Measurements from ENCODE around the gene TTYH2.
"Not testable (repeated sequence)": the region's sequence is repeated elsewhere in the genome, so short reads cannot be mapped to it uniquely, and the experiment has no call there.

The TTYH2 gene

DNA sequence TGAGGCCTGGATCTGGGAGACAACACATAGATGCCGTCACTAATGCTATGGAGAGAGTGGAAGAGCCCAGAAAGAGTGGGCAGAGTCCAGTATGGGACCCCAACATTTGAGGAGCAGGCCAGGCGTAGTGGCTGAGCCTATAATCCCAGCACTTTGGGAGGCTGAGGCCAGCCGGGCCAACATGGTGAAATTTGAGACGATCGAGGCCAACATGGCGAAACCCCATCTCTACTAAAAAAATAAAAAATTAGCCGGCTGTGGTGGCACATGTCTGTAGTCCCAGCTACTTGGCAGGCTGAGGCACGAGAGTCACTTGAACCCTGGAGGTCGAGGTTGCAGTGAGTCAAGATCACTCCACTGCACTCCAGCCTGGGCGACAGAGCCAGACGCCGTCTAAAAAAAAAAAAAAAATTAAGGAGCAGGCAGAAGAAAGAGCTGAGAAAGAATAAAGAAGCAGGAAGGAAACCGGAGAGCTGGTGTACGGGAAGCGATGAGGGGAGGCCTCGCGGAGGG is 54.7 kb downstream of the TTYH2 start:
- no peak for DNase-seq

DNA sequence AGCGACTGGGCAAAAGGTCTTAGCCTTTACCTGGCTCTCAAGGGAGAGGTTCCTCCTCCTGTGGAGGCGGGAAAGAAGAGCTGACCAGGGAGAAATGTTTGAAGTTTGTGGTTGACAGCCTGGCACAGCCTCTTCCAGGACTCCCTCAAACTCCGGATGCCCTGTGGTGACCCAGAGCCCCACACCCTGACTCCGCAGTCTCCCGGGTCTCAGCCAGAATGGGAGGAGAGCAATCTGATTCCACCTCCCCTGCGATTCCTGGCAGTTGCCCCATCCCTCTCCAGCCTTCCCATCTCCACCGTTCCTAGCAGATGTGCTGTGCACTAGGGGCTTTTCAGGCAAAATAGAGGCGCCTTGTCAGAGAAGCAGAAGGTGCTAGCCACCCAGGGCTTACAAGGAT is 55.2 kb downstream of the TTYH2 start:
- no peak for DNase-seq

DNA sequence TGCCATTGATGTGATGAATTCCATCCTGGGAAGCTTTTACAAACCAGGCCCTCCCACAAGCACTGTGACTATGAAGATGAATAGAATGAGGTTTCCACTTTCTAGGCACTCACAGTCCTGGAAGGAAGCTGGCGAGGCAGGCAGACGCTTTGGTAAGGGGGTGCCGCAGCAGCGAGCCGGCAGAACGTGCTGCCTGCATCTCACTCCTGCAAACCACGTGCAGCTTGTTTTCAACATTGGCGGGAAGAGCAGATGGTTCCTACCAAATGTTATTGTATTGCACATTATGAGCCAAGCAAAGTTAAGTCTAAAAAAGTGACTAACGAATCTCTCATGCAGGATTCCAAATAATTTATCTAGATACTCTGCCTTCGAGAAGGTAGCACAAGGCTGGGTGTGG is 57.0 kb downstream of the TTYH2 start:
- no peak for DNase-seq

- DNase-seq: no peak
These were observed 57.9 kb downstream of the TTYH2 start for GRCh38 chr17:74271281-74271680.

DNA sequence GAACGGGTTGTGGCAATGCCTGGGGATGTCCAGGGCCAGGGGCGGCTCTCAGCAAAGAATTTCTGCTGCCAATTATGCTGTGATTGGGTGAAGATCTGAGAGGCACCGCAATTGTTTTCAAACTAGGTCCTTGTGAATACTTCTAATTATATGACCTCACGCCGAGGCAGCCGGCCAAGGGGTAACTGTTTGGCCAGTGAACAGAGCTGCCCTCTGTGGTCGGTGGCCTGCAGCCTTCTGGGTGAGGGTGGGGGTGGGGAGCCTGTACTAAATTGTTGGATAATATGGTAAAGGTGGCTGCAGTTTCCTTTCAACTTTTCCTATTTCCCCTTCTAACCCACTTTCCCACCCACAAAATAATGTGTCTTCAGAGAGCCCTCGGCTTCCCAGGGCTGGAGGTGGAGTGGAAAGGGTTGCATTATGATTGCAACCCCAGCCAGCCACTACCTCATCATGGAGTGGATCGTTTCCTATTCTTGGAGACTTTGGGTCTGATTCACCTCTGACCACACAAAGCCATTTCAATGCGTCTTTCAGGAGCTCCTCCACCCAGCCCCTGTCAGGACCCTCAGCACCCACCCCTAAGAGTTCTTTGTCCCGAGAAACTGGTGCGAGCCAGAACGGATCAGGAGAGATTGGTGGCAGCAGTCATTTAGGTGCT is 58.7 kb downstream of the TTYH2 start:
- no peak for DNase-seq

GRCh38 chr17:74272731-74273201 is 59.4 kb downstream of the TTYH2 start:
- DNase-seq: no peak

GRCh38 chr17:74274060-74274708 is 60.8 kb downstream of the TTYH2 start, which contains the start of gene DNAI2:
Gene DNAI2, plus strand, starts transcription at chr17:74274234. Its CDS starts 7,584 bp downstream, at chr17:74281818.
- DNase-seq: no peak

DNA sequence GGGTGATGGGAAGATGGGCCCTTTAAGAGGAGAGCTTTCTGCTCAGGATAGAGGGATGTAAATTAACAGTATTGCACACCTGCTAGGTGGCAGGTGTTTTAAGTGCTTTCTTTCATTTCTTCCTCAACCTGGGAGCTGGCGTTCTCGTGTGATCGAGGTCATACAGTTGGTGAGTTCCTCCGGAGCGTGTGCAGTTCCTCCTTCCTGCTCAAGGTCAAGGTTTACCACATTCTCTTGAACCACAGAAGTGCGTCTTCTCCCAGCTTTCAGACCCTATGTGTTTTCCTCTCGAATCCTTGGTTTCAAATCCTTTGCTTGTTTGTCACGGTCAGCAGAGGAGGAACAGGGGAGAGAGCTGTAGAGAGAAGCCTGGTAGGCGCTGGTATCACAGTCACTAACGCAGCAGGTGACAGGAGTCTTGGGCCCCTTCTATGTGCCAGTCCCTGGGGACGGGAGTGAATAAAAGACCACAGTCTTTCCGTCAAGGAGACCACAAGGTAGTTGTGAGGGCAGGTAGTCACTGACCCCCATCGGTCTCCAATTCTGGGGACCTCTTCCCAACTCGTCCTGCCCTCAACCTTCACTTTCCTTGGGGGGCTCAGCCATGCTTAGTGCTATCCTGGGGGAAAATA is 61.5 kb downstream of the TTYH2 start:
- no peak for DNase-seq

DNA sequence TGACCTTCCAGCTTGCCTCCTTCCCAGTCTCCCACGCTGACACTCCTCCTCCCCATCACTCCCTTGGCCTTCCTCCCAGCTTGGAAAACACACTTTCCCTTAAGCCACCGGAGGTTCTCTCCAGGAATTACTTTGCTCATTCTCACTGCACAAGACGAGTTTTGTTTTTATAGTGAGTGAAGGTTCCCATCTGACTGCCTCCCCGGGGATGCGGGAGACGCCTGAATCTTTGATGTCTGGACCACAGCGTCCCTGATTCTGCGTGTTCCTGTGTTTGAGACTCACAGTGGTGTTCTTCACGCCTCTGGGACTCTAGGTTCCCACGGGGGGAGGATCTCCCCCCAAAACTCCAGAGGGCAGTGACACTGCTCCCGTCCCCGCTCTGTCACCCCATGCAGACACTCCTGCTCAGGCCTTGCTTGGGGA is 62.7 kb downstream of the TTYH2 start:
- DNase-seq: no peak

DNA sequence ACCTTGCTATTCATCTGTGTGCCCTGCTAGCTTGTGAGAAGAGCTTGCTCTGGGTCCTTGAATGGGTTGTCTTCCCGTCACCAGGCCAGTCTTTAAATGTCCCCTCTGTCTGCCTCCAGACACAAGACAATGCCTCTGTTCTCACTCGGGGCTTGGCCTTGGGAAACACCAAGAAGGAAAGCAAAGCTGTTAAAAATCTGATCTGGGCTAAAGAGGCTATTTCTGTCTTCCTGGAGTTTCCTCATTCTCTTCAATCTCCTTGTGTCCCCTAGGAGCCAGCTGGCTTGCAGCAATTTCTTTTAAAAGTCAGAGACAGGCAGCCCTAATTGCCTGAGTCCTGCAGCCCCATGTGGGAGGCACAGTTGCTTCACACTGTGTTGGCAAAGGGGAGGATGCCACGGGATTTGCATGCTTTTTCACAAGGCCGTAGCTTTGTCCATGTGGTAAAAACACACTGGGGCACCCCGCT is 63.2 kb downstream of the TTYH2 start:
- DNase-seq: no peak

- no peak for DNase-seq
These were observed 64.6 kb downstream of the TTYH2 start for GRCh38 chr17:74277935-74278334.

DNA sequence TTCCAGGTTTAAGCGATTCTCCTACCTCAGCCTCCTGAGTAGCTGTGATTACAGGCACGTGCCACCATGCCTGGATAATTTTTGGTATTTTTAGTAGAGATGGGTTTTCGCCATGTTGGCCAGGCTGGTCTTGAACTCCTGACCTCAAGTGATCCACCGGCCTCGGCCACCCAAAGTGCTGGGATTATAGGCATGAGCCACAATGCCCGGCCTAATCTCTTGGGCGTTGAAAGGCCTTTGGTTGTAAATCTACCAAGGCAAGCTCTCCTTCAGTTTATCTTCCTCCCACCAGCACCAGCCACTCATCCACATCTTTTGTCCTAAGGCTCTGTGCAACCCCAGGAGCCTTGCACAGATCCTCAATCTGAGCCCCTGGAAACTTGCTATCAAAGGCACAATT is 66.2 kb downstream of the TTYH2 start:
- not testable (repeated sequence) for DNase-seq

DNA sequence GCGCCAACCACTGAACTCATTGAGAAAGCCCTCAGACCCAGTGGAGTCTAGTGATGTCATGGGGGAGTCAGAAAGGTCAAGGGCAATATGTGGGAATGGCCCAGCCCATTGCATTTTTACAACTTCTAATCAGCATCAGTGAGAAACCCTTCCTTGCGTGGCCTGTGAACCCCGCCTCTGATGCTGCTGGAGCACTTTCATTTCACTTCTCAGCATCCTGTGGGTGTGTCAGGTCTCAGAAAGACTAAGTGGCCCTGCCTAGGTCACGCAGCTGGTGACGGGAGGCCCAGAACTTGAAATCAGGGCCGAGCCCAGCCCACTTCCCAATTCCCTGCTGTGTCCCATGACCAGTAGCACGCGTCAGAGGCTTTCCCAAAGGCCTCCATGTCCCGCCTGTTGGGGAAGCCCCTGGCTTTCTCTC is 66.7 kb downstream of the TTYH2 start:
- peak; percentile 33 for DNase-seq

- DNase-seq: no peak
These were observed 68.4 kb downstream of the TTYH2 start for GRCh38 chr17:74281799-74282198.

DNA sequence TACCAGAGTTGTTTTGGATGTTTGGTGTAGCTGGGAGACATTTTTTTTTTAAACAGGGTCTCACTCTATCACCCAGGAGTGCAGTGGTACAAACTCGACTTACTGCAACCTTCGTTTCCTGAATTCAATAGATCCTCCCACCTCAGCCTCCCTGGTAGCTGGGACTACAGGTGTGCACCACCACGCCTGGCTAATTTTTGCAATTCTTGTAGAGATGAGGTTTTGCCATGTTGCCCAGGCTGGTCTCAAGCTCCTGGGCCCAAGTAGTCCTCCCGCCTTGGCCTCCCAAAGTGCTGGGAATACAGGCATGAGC is 68.9 kb downstream of the TTYH2 start:
- not testable (repeated sequence) for DNase-seq

DNA sequence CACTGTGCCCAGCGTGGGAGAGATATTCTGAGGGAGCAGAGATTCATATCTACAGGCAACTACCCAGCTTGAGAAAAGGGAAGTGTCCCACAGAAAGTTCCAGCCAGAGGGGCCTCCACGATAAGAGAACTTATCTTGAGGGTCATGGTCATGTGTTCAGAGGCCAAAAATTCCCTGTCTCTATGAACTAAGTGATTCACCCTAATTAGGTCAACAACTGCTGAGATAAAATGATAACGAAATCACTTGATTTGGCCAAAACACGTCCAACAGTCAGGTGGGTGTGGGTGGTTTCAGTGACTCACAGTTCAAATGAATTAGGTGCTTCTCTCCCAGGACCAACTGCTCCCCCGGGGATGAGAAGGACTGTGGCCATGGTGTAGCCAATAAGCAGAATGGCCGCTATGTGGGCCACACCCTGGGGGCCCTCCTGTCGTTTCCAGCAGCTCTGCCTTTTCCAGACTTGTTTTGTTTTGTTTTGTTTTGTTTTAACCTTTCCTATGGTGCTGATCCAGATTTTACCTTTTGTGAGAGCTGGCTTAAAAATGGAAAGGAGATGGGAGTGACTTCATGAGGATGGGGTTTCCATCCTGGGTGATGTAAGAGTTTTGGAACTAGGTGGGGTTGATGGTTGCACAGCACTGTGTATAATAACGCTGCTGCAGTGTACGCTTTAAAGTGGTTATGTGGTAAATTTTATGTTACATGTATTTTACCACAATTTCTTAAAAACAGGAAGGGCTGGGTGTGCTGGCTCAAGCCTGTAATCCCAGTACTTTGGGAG is 69.4 kb downstream of the TTYH2 start:
- peak; percentile 29 for DNase-seq

DNA sequence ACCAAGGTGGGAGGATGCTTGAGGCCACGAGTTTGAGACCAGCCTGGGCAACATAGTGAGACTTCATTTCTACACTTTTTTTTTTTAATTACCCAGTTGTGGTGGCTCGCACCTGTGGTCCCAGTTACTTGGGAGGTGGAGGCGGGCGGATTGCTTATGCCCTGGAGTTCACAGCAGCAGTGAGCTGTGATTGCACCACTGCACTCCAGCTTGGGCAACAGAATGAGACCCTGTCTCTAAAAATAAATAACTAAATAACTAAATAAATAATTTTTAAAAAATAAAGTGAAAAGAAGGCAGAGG is 70.0 kb downstream of the TTYH2 start:
- no peak for DNase-seq

DNA sequence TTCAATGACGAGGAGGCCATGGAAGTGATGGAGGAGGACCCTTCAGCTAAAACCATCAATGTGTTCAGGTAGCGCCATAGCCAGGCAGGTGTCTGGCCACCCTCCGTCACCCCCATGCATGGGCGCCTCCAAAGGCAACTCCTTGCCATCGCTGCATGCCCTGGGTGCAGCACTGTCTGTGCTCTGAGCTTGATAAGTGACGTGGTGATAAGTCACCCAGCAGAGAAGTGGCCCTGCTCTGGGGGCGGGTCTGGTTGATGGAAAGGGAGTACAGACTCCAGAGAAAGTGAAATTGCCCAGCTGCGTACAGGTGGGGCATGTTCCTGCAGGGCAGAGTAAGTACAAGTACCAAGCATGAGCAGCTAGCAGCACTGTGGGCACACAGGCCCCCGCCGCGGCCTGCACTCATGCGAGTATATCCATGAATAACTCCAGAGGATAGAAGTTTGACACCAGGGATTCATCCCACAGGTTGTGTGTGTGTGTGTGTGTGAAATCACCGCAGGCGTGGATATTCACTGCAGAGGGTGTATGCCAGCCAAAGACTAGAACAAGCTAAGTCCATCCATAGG is 73.7 kb downstream of the TTYH2 start:
- DNase-seq: no peak

DNA sequence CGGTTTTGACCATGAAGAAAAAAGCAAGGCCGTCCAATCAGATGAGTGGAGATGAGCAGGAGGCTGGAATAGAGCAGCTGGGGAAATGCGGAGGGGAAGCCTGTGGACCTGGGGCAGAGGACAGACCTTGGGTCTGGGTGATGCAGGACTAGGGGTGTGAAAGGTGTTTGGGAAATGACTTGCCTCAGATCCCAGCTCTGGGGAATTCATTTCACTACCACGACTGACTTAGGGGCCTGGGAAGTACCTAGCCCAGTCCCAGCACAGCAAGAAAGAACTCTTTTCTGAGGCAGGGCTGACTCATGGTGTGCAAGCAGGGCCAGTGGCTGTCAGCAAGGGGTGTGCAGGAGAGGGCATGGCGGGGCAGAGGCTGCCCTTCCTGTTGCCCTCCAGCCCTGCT is 75.4 kb downstream of the TTYH2 start:
- no peak for DNase-seq

- no peak for DNase-seq
These were observed 76.3 kb downstream of the TTYH2 start for GRCh38 chr17:74289688-74290087.

DNA sequence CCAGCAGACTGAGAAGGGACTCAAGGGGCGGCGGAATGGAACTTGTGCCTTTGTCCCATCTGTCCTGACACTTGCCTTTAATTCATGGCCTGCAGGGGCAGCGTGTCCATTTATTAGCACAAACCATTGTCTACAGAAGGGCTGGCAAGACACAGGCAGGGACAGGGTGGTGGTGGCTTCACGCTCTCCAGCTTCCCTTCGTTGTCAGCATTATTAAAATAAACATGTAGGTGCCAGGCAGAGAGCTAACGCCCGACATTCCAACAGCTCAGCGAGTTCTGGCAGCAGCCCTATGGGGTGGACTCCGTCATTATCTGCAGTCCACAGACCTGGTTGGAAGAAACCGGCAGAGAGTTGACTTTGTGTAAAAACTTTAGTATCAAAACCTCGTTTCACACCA is 77.0 kb downstream of the TTYH2 start:
- DNase-seq: no peak

DNA sequence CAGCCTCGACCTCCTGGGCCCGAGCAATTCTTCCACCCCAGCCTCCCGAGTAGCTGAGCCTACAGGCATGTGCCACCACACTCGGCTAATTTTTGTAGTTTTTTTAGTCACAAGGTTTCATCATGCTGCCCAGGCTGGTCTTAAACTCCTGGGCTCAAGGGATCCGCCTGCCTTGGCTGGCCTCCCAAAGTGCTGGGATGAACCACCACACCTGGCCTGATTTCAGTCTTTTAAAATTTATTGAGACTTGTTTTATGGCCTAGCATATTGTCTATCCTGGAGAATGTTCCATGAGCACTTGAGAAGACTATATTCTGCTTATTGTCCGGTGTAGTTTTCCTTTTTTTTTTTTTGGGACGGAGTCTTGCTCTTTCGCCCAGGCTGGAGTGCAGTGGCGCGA is 79.1 kb downstream of the TTYH2 start:
- DNase-seq: no peak
